Mesodermal cell (in vitro differentiated cells): Measurements from ENCODE around the gene RAB11FIP4.
"Not testable (repeated sequence)": the region's sequence is repeated elsewhere in the genome, so short reads cannot be mapped to it uniquely, and the experiment has no call there.

Source experiments
- H3K27ac ChIP-seq: 2 replicates; pipeline ENCODE4 v1.7.0; 2013; ENCODE audit warnings: mild to moderate bottlenecking, low read depth, low read length, moderate library complexity; ENCODE audit not compliant: severe bottlenecking
- H3K36me3 ChIP-seq: 2 replicates; pipeline ENCODE4 v1.7.1; 2013; ENCODE audit warnings: mild to moderate bottlenecking, low read length, moderate library complexity; ENCODE audit not compliant: control insufficient read depth, insufficient read depth
- H3K4me1 ChIP-seq: one replicate; pipeline ENCODE4 v1.7.1; 2013; ENCODE audit warnings: mild to moderate bottlenecking, low read length; ENCODE audit not compliant: insufficient read depth, control insufficient read depth, poor library complexity, severe bottlenecking
- H3K4me3 ChIP-seq: 2 replicates; pipeline ENCODE4 v1.7.0; 2013; ENCODE audit warnings: low read length, control low read depth, mild to moderate bottlenecking; ENCODE audit not compliant: insufficient read depth, poor library complexity, severe bottlenecking; ENCODE audit errors: extremely low read depth
- H3K9me3 ChIP-seq: 2 replicates; pipeline ENCODE4 v1.7.1; 2013; ENCODE audit warnings: mild to moderate bottlenecking, low read length, moderate library complexity; ENCODE audit not compliant: control insufficient read depth
- WGBS, 2 experiments: methylation state at CpG; one replicate each; pipeline ENCODE4 v1.1.5; 2013; ENCODE audit warnings: missing lambda C conversion rate in 2 of 2; ENCODE audit not compliant: insufficient coverage in 2 of 2; 5-methylcytosine and 5-hydroxymethylcytosine counted together

Gene RAB11FIP4

GRCh38 chr17:31435581-31435980 lies 44.1 kb downstream of the RAB11FIP4 start:
- H3K36me3 ChIP-seq, result no peaks in the 10 kb centered on the region
- peaks cover 3% of the 10 kb centered on the region for H3K4me1 ChIP-seq
- H3K4me3 ChIP-seq, result no peak overlapping the region
- H3K9me3 ChIP-seq, result no peaks in the 10 kb centered on the region
- no peak overlapping the region for H3K27ac ChIP-seq
- WGBS, 2 experiments, result 88 to 100% methylated on average over 2 of the region's 2 CpGs

- Histone ChIP-seq H3K27ac (no peak overlapping the region), H3K9me3 (no peaks in the 10 kb centered on the region), H3K4me1 (peaks cover 3% of the 10 kb centered on the region), H3K4me3 (no peak overlapping the region), H3K36me3 (no peaks in the 10 kb centered on the region)
- WGBS, 2 experiments, result 58 to 84% methylated on average over 7 to 11 of the region's 11 CpGs
These were observed 46.4 kb downstream of the RAB11FIP4 start for GRCh38 chr17:31437720-31438400.

DNA sequence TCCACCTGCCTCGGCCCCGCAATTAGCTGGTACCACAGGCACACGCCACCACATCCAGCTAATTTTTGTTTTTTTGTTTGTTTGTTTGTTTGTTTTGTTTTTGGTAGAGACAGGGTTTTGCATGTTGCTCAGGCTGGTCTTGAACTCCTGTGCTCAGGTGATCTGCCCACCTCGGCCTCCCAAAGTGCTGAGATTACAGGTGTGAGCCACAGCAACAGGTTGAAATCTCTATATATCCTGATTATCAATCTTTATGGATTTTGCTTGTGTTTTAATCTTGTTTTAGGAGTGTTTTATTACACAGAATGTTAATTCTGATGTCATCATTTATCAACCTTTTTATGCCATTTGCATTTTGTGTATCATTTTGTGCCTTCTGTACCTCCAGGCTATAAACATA lies 48.2 kb downstream of the RAB11FIP4 start:
- Histone ChIP-seq H3K36me3 (no peaks in the 10 kb centered on the region), H3K4me3 (no peak overlapping the region), H3K27ac (no peak overlapping the region), H3K4me1 (no peaks in the 10 kb centered on the region), H3K9me3 (no peaks in the 10 kb centered on the region)
- 100% methylated on average over 1 to 2 of the region's 4 CpGs for WGBS, 2 experiments

GRCh38 chr17:31442276-31442675 lies 50.8 kb downstream of the RAB11FIP4 start:
- no peak overlapping the region for H3K4me3 ChIP-seq
- 75% methylated on average over 1 of the region's 5 CpGs; no CpG with 5 or more reads in 1 of the 2 experiments for WGBS, 2 experiments
- H3K9me3 ChIP-seq, result no peaks in the 10 kb centered on the region
- no peak overlapping the region for H3K27ac ChIP-seq
- H3K4me1 ChIP-seq, result no peaks in the 10 kb centered on the region
- H3K36me3 ChIP-seq, result no peaks in the 10 kb centered on the region

DNA sequence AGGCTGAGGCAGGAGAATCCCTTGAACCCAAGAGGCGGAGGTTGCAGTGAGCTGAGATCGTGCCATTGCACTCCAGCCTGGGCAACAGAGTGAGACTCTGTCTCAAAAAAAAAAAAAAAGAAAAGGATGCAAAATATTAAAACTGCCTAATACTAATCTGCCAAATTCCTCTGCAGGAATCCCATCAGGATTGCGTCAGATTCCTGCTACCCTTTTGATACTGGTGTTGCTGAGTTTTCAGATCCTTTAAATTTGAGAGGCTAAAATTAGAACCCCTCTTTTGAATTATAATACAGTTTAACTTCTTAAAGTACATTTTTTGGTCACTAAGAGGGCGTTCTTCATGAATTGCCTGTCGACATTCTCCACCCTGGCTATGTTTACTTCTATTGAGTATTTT lies 51.4 kb downstream of the RAB11FIP4 start:
- H3K36me3 ChIP-seq, H3K4me1 ChIP-seq, H3K27ac ChIP-seq, H3K9me3 ChIP-seq, H3K4me3 ChIP-seq: not testable (repeated sequence)
- 100% methylated on average over 1 to 2 of the region's 5 CpGs for WGBS, 2 experiments

GRCh38 chr17:31443386-31443785 lies 51.9 kb downstream of the RAB11FIP4 start:
- H3K36me3 ChIP-seq, result no peaks in the 10 kb centered on the region
- no peak overlapping the region for H3K4me3 ChIP-seq
- WGBS, 2 experiments, result 92 to 96% methylated on average over 5 of the region's 7 CpGs

DNA sequence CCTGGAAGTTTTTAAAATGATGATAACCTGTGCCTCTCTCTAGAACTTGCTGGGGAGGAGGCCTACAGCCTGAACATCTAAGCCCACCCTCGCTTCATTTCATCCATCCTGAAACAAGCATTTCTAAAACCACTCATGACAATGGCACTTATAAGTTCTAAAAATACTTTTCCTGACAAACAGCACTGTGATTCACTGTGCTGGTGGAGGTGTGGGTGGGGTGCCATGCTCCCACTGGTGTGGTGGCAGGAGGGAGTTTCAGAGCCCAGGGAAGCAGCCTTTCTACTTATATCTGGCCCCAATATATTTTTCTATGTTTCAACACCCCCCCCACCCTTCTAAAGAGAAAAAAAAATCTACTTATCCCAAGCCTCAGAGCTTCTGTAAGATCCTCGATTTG lies 52.6 kb downstream of the RAB11FIP4 start:
- H3K27ac ChIP-seq, result no peak overlapping the region
- no peaks in the 10 kb centered on the region for H3K36me3 ChIP-seq
- H3K4me1 ChIP-seq, result no peaks in the 10 kb centered on the region
- 100% methylated on average over 1 of the region's 2 CpGs; no CpG with 5 or more reads in 1 of the 2 experiments for WGBS, 2 experiments
- H3K4me3 ChIP-seq, result no peak overlapping the region
- H3K9me3 ChIP-seq, result no peaks in the 10 kb centered on the region

More at GRCh38 chr17:31443386-31443785, 51.9 kb downstream of the RAB11FIP4 start:
- Histone ChIP-seq H3K27ac (no peak overlapping the region), H3K4me1 (no peaks in the 10 kb centered on the region), H3K9me3 (no peaks in the 10 kb centered on the region)

DNA sequence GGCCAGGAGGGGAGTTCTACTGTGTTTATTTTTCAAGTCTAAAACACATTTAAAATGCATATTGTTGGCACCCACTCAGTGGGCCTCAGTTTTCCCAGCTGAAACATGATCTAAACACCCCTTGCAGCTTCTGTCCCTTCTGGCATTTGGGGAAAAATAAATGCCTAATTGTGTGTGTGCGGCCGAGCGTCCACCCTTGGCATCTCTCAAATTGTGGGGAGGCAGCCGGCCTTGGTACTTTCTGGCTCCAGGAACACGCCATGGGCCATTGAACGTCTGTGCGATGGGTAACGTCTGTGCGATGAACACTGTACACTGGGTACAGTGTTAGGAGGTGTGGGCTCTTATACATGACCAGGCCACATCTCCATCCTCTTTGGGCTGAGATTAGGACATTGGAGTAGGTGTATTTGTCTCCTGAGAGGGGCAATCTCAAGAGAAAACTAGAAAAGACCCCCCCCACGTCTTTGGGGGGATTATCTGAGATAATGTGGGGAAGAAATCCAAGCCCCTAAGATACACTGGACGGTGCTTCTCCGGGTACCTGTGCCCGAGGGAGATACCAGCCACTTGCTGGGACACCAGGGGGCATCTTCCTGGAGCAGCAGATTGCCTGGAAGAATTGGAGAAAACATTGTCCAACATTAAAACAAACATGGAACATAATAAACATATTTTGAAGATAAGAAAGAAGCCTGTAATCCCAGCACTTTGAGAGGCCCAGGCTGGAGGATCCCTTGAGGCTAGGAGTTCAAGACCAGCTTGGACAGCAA lies 54.9 kb downstream of the RAB11FIP4 start:
- 81 to 99% methylated on average over 3 to 9 of the region's 13 CpGs for WGBS, 2 experiments
- Histone ChIP-seq H3K4me1 (no peaks in the 10 kb centered on the region), H3K9me3 (no peaks in the 10 kb centered on the region), H3K27ac (no peak overlapping the region), H3K4me3 (no peak overlapping the region), H3K36me3 (no peaks in the 10 kb centered on the region)

GRCh38 chr17:31448467-31449077 lies 57.1 kb downstream of the RAB11FIP4 start:
- H3K4me1 ChIP-seq, result no peaks in the 10 kb centered on the region
- WGBS, 2 experiments, result 75 to 79% methylated on average over 4 of the region's 5 CpGs

GRCh38 chr17:31449111-31449510 lies 57.6 kb downstream of the RAB11FIP4 start:
- H3K4me3 ChIP-seq, result no peak overlapping the region
- H3K36me3 ChIP-seq, result no peaks in the 10 kb centered on the region
- WGBS, 2 experiments, result 81 to 92% methylated on average over 7 of the region's 7 CpGs
- no peak overlapping the region for H3K27ac ChIP-seq
- H3K9me3 ChIP-seq, result no peaks in the 10 kb centered on the region
- no peaks in the 10 kb centered on the region for H3K4me1 ChIP-seq

More at GRCh38 chr17:31448467-31449077, 57.1 kb downstream of the RAB11FIP4 start:
- H3K4me3 ChIP-seq, result no peak overlapping the region
- no peaks in the 10 kb centered on the region for H3K9me3 ChIP-seq
- H3K36me3 ChIP-seq, result no peaks in the 10 kb centered on the region
- no peak overlapping the region for H3K27ac ChIP-seq
